SK-MEL-5 (cell line): Measurements from ENCODE around the gene ROS1. TPM values are rescaled to one million over a fixed set of nuclear protein-coding genes. Genes with fewer than 3 reads are reported as not detected.
A peak's percentile ranks its signal among the peaks of the same experiment; 100 is the strongest.
"Not testable (repeated sequence)": the region's sequence is repeated elsewhere in the genome, so short reads cannot be mapped to it uniquely, and the experiment has no call there.

Experiments
- DNase-seq: peaks from one replicate; pipeline ENCODE4 v3.0.0-alpha.2; 2016; ENCODE audit warnings: low read depth, low spot score
- in situ Hi-C: cut with HindIII; loops from 2 replicates; pipeline ENCODE4 v1.10.0; 2016; ENCODE audit warnings: low sequenced_read_pairs, high pct_unique_total_duplicates, low pct_unique_long_range_greater_than_20kb
- small RNA-seq, 2 experiments: library from RNA; depleted of rRNA; stranded (forward); fragments of <200 nt; gene quantifications; one replicate each; pipeline ENCODE3, GENCODE V24; 2014
- total RNA-seq: library from RNA; depleted of rRNA; stranded (reverse); fragments of >200 nt; shearing (Covaris generic); gene quantifications from 2 replicates; pipeline ENCODE4 v1.2.3, GENCODE V29; 2014; rRNA removed

The ROS1 gene
- total RNA-seq, 1 experiment from 2014 or later = not detected

DNA sequence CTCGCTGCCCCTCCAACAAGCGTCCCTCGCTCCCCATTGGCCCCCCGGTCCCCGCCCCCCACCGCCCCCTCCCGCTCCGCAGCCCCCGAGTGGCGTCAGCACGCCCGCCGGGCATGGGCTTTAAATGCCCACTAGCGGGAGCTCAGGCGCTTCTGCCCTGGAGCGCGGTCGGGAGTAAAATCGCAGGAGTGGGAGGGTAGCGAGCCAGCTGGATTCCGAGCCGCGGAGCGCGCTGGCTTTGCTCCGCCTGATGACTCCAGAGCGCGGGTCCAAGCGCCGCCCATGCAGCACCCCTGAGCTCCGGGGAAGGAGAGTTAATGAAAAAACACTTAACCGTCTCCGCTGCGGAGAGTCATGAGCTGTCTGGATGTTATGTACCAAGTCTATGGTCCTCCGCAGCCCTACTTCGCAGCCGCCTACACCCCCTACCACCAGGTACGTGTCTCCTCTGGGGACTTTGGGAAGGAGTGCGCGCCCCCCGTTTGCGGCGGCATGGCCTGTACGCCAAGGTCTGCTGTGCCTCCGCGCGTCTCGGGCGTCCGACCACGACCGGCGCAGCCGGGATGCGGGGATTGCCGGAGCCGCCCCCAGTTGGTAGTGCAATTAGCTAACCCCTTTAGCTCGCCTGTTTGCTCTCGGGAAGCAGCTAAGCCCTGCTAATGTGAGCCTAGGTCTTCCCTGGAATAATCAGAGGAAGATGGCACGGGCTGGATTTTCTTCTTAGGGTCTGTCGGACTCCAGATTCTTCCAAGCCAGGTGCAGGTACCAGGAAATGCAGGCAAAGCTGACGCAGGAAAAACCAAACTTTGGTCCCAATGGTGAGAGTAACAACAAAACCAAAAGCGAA, 160.1 kb downstream of the ROS1 start, which contains the start of gene VGLL2:
Gene VGLL2 (plus strand): TSS at position 149 of the 847 bp plus-strand sequence. CDS start 206 bp downstream, at position 355.
- in situ Hi-C loops = no loop called here
- DNase-seq = peak; percentile 4

DNA sequence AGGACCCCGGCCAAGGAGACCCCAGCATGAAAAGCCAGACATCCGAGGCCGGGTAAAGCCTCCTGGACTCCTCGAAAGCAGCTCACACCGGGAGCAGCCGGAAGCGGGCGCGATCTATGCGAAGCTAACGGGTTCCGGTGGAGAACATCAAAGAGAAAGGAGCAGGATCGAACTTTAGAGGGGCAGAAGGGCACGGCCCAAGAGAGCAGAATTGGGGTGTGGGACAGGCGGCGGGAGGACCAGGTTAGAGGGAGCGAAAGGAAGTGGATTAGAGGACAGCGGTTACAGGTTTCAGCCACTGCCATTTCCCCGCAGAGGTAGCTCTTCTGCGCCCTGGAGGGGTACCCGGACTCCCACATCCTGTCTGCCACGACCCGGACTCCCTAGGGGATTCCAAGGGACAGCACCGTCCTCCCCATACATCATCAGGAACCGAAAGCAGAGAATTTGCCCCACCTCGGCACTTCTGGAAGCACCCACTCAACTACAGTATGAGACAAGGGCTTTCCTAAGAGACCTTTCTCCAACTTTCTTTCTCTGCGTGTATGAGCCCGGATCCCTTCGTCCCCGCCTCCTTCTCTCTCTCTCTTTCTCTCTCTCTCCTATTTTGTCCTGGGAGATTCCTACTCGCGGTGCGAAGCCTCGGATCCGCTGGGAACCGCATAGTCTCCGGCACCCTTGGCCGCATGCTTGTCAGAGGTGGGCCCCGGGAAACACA, 160.9 kb downstream of the ROS1 start:
- DNase-seq = no peak

GRCh38 chr6:117264369-117264691, 161.4 kb downstream of the ROS1 start:
- no peak for DNase-seq
- in situ Hi-C loops = no loop called here

More for the DNA sequence above, 160.9 kb downstream of the ROS1 start:
- in situ Hi-C loops = no loop called here

DNA sequence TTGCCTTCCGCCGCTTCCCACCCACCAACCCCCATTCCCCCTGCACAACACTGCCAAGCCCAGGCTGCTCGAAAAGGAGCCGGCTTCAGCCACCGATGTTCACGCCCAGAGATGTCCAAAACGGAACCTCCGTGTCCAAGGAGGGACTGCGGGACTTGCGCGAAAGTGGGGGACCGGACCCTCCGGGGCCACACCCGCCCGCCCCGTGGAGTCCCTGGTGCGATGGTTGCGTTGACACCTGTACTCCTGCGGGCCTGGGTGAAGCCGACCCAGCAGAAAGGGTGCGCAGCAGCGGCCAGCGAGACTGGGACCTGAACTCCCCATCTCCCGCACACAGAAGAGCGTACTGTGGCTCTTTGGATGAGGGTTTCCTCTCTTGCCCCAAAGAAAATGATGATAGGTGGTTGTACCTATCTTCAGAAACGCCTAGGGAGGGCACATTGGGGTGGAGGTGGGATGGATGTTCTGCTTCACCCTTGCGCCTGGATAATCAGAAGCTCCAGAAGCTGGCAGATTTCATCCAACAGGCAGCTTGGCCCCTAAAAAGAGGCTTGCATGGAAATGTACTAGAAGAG, 162.3 kb downstream of the ROS1 start:
- in situ Hi-C loops = no loop called here

GRCh38 chr6:117262799-117263198, 162.9 kb downstream of the ROS1 start:
- in situ Hi-C loops = no loop called here
- DNase-seq = no peak

More for the DNA sequence above, 162.3 kb downstream of the ROS1 start:
- no peak for DNase-seq

DNA sequence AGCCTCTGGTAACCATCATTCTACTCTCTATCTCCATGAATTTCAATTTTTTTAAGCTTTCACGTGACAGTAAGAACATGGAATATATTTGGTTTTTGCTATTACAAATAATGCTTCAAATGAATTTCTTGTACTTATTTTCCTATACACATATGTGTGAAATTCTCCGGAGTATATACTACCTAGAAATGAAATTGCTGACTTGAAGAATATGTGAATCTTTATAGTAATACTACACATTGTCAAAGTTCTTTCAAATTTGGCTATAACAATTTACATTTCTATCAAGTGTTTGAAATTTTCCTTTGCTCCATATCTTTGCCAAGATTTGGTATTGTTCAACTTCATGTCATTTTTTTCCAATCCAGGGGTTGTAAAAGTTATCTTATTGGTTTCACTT, 172.0 kb downstream of the ROS1 start:
- in situ Hi-C loops = no loop called here
- no peak for DNase-seq

DNA sequence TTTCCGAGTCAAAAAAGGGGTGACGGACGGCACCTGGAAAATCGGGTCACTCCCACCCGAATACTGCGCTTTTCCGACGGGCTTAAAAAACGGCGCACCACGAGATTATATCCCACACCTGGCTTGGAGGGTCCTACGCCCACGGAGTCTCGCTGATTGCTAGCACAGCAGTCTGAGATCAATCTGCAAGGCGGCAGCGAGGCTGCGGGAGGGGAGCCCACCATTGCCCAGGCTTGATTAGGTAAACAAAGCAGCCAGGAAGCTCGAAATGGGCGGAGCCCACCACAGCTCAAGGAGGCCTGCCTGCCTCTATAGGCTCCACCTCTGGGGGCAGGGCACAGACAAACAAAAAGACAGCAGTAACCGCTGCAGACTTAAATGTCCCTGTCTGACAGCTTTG, 180.8 kb downstream of the ROS1 start:
- in situ Hi-C loops, DNase-seq: not testable (repeated sequence)

GRCh38 chr6:117244571-117244970, 181.2 kb downstream of the ROS1 start:
- in situ Hi-C loops, DNase-seq: not testable (repeated sequence)

Small RNA genes within 50 kb of the gene (small RNA-seq; reads per million reads assigned to genes)
- gene RN7SKP18 = 0 reads per million in 2 experiments
- gene RNU6-253P = 0 reads per million in 2 experiments

Other genes with a start within 250 kb of the ROS1 start
- gene VGLL2, start 160.4 kb downstream of the ROS1 start, total RNA-seq = not detected in 2 replicates
- 6.5 and 10.1 TPM in 2 replicates for gene DCBLD1, start 56.7 kb upstream of the ROS1 start, total RNA-seq
- gene GOPC, start 176.6 kb upstream of the ROS1 start, total RNA-seq = 21.5 and 21.6 TPM in 2 replicates
- 11.9 and 14.9 TPM in 2 replicates for gene NUS1, start 249.5 kb upstream of the ROS1 start, total RNA-seq